Activated CD4-positive, alpha-beta T cell treated with anti-CD3 and anti-CD28 coated beads for 48 hours (primary cell): ENCODE results near the gene TRMT44.

Experiments
- DNase-seq: peaks from one replicate; pipeline ENCODE4 v3.0.0-alpha.2; 2020

TRMT44 gene

DNA sequence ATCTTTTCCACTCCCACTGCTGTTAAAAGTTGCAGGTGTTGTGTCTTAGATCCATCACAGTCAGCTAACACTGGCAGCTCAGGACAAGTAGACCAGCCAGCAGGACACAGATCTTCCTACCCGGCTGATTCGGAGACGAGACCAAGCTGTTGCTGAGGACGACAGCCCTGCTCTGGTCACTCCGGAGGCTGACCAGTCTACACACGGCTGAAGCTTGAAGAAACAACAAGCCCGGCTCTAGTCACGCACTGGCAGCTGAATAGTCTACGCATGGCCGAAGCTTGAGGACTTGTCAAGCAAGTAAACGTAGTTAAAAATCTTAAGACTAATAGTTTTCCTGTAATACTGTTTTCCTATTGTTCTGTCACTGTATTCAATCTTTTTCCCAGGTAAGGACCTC lies 1.8 kb upstream of the TRMT44 start:
- DNase-seq = no peak

DNA sequence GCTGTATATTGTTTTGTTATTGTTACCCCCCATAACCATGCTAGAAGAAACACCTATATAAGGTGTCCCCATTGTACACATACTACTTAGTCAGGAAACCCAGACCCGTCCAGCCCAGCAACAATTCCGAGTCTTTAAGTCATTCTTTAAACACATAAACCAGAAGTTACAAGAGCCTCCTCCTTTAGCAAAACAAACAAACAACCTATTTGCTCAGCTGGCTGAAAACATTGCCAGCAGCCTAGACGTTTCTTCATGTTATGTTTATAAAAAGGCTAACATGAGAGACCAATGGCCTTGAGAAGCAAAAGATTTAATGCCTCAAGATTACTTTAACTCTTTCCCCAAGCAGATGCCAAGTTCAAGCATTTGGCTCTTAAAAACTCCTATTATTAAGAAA lies 1.4 kb upstream of the TRMT44 start:
- DNase-seq = no peak

DNA sequence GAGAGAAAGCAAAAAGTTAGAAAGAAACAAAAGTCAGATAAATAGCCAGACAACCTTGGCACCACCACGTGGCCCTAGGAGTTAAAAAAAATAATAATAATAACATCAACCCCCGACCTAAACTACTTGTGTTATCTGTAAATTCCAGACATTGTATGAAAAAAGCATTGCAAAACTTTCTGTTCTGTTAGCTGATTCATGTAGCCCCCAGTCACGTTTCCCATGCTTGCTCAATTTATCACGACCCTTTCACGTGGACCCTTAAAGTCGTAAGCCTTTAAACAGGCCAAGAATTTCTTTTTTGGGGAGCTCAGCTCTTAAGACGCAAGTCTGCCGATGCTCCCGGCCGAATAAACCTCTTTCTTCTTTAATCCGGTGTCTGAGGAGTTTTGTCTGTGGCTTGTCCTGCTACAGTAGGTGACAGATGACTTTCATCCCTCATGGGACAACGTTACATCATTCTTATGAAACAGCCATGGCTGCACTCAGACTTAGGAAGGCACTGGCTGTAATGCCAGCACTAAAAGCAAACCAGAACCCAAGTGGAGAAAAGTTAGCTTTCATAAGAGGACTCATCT lies 574 bp upstream of the TRMT44 start:
- DNase-seq = peak; percentile 25

DNA sequence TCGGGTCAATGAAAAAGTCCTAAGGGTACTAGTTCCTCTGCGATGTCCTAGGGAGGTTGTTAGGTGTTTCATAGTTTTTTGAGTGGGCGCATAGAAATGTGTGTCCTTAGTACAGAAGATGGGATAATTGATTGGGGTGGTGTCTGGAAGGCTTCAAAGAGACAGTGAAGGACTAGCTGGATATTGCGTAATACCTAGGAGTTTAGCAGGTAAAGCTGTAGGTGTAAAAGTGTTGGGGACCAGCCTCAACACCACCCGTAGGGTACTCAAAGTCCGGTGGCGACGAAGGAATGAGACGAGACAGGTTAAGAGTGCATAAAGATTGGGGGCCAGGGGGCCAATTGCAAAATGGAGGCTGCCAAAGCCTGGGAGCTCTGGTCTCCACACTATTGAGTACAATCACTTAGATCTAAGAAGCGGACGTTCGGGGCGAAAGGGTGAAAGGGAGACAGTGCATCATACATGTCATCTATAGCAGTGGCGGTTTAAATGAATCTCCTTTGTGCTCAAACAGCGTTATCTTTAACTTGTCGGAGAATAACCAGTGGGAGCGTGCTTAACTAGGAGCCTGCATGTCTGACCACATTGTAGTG lies 1.0 kb downstream of the TRMT44 start:
- DNase-seq = no peak

DNA sequence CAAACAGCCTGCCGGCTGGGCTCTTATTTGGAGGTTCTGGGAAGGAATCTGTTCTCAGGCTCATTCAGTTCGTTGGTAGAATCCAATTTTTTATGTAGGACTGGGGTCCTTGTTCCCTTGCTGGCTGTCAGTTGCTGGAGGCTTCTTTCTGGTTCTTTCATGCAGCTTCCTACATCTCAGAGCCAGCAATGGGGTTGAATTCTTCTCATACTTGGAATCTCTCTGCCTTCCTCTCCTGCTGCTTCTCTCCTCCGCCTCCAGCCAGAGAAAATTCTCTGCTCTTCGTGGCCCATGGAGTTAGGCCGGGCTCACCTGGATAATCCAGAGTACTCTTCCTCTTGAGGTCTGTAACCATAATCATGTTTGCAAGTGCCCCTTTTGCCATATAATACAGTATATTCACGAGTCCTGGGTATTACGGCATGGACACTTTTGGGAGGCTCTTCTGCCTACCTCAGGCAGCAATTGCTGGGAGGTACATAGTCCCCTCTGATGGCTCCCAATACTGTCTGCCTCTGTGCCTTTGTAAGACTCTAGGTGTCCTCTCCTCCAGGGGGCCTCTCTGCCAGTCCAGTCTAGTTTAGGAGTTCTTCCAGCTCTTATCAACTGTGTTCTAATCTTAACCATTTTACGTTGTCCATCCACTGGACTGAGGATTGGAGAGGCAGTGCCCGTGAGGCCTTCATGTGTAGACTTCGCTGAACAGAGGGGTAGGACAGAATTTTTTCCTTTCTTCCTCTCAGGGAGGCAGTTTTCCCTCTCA lies 2.2 kb downstream of the TRMT44 start:
- no peak for DNase-seq

DNA sequence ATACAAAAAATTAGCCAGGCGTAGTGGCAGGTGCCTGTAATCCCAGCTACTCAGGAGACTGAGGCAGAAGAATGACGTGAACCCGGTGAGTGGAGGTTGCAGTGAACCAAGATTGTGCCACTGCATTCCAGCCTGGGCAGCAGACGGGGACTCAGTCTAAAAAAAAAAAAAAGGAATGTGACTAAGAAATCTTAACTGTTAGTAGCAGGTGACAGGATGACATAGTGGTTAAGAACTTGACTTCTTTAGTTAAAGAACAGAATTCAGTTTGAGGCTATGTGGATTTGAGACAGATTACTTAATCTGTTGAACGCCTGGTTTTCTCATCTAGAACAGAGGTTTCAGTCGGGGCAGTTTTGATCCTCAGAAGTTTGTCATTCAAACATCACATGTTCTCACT lies 3.2 kb downstream of the TRMT44 start:
- DNase-seq = no peak

DNA sequence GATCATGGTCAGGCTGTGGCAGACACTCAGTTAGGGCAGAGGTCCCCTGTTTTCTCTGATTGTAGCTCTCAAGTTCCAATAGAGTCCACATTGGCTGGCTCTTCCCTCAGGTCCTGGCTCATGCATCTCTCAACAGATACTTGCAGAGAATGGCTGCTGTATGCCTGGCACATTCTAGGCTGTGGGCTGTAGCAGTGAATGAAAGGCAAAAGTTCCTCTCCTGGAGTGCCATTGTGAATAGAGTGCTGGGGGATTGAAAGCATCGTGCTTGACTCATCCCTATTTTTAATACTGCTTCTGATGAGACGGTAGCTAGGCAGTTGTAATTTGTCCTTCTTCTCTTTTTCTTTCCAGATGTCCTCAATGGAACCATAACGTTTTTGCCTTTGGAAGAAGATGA lies 5.5 kb downstream of the TRMT44 start:
- DNase-seq = no peak

DNA sequence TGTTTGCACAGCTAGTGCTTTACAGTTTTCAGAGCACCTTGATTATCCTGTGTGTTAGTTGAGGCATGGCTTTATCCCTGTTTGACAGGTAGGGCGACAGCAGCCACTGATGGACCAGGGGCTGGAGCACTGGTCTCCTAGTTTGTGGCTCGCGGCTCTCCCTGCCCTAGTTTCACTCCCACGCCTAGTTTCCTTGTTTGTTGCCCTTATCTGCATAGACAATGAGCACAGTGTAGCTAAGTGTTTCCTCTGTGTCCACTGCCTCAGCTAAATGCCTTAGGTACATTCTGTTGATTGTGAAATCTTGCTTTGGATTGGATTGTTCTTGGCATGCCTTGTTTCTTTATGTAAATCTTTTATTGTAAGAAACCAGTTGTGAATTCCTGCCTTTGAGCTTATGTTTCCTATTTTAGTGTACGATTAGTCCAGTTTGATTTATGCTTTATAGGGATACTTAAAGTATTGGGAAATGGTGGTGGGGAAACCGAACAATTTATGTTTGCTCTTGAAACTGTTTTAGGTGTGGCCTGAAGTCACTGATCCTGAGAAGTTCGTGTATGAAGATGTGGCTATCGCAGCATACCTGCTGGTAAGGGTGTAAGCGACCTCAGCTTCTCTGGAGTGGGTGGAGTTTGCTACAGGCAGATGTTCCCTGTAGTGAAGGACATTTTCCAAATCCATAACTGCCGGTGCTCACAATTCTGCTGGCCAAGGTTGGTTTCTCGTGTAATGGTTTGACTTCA lies 11.0 kb downstream of the TRMT44 start:
- no peak for DNase-seq

DNA sequence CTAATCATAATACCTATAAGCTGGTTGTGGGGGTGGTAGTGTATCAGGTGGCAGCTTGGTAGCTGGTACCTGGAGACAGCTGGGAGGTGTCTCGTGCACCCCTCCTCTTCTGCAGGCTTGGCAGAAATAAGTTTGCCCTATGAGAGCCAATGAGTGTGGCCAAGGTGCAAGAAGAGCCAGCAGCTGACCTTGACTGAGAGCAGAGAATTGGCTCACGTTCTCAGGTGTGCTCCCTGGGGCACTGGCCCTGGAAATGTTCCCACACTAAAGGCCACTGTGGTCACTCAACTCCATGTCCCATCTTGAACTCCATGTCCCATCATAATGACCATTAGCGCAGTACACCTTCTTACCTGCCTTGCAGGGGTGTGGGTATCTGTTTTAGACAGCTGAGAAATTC lies 13.4 kb downstream of the TRMT44 start:
- no peak for DNase-seq

DNA sequence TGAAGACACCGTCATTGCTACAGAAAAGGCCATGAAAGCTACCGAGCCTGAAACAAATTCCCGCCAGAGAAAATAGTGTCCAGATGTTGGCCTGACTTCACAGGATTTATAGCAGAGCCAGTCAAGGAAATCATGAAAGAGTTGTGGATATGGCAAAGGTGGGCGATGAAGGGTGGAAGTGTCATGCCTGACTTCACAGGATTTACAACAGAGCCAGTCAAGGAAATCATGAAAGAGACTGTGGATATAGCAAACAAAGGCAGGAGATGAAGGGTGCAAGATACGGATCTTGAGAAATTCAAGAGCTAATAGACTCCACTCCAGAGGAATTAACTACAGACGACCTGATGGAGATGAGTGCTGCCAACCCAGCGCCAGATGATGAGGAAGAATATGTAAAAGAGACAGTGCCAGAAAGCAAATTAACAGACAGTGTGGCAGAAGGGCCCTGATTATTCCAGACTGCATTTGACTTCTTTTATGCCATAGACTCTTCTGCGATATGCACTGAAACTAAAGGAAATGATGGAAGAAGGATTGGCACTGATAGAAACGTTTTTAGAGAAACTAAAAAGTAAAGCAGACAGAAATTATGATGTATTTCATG lies 17.2 kb downstream of the TRMT44 start:
- DNase-seq = no peak

DNA sequence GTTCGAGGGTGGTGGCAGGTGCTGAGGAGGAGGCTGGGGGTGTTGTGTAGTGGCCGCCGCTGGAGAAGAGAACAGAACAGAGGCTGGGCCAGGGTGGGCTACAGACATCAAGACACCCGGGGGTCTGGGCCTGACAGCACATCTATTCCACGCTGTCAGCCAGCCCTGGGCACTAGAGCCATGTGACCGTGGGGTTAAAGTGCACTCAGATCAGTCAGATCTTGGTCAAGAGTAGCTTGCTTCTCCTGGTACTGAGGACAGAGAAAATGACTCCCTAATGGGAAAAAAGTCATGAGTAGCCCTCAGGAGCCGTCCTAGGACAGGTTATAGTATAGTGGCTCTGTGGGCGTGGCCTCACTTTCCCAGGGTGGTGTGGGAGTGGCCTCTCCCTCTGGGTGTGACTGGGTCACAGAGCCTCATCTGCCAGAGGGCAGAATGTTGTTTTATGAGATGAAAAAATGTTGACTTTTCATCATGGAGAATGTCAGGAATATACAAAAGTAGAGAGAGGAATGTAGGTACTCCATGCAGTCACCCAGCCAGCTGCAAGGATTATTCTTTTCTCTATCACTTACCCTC lies 19.4 kb downstream of the TRMT44 start:
- DNase-seq = no peak

DNA sequence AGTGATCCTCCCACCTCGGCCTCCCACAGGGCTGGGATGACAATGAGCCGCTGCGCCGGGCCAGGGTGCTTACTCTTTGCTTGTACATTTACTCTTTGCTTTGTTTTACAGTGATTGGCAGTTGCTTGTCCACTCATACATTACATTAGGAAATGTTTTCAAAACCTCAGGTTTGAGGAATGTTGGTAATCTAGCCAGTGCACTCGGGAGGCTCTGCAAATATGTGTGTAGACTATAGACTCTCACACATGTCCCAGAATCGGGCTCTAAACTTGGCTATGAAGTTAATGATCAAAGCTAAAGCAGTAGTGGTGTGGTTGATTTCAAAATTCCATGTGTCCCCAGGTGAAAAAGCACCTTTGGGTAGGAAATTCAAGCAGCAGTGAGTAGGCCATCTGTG lies 20.5 kb downstream of the TRMT44 start:
- no peak for DNase-seq

DNA sequence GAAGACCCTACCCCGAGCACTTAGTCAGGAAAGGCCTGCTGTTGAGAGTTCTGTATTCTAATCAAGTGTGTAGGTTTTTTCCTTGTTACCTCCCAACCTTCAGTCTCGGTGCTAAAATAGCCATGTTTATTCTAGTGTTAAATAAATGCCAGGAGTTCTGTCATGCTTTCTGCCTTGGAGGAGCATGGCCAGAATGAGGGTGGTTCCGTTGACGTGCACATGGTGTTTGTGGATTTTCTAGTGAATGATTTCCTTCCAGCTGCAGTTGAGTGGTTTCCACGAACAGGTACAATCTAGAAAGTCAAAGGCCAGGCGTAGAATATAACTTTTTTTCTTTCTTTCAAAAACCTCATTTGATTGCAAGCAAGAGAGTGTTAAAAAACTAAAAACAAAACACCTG lies 21.0 kb downstream of the TRMT44 start:
- no peak for DNase-seq

DNA sequence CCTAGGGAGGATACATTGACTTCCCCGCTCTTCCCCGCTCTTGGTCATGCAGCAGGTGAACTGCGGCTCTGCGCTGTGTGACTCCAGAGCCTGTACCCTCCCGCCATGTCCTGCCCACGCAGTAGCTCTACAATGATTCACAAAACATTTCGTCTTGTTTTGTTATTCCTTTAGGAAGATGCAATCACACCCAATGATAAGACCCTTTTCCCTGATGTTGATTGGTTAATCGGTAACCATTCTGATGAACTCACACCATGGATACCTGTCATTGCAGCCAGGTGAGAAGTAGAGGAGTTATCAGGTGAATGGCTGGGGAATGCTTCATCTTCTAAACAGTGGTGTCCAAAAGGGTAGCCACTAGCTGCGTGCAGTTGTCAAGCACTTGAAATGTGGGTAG lies 23.2 kb downstream of the TRMT44 start:
- DNase-seq = no peak

DNA sequence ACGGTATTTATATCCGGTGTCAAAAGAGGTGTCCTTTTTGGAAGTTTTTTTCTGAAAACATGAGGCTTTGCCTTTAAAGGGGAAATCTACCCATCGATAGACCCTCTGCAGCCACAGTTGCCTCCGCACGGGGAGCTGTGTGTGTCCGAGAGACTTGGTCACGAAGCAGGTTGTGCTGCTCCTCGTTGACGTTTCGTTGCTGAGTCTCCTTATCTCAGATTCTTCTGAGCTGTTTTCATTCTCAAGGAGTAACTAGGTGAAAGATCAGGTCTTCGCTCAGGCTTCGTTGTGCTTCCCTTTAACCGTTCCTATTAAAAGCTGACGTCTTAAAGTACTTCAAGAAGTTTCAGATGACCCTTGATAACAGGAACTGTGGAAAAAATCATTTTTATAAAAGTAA lies 23.8 kb downstream of the TRMT44 start:
- no peak for DNase-seq

DNA sequence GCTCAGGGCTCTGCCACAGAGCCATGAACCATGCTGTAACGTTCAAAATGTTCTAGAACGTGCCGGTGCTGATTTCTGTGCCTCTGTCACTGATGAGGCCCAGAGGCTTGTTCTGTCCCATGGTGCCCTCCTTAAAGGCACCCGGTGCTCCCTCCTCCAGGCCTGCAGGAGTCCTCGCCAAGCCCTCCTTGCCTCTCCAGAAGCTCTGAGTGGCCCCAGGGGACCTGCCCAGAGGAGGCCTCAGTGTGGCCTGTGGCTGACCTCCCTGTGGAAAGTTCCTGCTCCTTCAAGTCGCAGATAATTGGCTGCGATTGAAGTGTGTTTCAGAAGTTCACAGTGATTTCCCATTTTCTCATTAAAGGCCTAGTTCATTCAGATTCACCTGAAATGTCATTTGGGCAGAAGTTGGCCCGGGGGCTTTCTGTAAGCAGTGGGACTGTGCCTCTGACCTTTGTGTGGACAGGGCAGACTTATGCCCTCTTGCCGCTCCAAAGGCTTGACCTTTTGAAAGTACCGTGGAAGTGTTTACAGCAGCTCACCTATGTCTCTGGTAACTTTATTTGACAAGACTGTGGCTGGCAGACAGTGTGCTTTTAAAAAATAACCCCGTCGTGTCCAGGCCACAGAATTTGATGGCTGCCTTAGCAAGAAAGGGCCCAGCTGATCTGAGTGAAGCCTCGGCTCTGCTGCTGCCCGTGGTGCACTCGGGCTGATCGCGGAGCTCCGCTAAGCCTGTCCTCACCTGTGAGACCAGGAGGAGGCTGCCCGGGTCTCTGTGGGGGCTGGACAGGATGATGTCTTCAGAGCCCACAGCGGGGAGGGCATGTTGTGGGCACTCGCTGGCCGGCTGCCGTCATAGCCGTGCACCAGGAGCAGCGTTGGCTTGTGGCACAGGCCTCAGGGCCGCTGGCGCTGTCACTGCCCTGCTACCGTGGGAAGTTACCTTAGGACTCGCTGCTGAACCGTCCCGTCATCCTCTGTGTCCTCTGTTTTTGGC lies 25.3 kb downstream of the TRMT44 start:
- no peak for DNase-seq

DNA sequence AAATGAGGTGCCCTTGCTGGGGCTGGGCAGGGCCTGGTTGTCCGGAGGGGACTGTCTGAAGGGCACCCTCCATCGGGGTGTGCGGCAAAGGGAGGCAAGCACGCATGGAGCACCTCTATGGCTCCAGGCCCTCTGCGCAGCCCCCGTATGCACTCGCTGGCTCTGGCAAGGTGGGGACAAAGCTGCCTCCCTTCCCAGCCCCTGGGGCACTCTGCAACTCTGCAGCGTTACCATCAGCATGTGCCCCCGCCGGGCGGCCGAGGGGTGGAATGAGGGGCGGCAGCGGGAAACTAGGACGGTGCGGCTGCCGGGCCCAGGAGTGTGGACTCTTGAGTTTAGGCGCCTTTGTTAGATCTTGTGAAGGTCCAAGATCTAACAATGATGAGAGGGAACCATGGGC lies 26.4 kb downstream of the TRMT44 start:
- no peak for DNase-seq

DNA sequence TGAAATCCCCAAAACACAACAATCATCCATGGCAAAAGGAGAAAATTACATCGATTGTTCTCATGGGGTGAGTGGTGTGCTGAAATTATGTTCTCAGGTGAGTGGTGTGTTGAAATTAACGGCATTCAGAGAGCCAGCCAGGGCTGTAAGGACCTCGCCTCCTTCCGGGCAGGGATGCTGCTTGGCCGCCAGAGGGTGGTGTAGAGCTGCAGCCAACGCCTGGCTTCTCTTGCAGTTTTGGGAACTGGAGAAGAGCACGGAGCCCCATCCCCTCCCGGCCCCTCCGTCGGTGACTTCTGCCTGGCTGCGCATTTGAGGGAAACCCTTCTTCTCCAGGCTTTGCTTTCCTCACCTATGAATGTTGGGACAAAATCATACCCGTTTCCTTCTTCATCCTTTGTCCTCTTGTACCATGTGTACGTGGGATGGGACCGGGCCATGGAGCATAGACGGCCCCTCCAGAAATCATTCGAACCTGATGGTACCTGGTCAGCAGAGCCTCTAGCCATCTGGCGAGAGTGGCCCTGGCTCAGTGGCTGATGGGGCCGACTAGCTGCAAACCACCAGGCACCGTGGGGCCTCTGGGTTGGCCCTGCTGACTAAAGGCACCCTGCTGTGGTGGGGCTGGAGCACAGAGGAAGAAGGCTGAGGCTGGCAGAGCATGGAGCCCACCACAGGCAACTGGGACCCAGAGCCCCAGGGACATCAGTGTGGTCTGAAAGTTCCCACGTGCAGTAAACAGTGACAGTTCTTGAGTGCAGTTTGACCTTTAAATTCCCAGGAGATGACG lies 28.4 kb downstream of the TRMT44 start:
- DNase-seq = peak; percentile 74

DNA sequence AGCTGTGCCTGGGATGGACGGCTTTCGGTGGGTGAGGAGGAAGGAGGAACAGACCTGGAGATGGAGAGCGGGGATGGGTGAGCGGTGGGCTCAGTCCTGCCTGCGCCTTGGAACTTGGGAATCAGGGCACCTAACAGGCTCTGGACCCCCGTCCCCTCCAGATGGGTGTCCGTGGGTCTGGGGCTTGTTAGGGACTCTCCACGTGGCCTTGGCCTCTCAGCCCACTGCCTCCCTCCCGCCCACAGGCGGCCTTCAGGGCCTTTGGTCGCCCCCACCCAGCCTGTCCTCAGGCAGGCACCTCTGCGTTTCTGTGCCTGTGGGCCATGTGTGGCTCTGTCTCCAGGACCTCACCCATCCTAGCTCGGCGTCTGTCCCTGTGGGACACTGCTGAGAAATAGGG lies 29.0 kb downstream of the TRMT44 start:
- DNase-seq = no peak

DNA sequence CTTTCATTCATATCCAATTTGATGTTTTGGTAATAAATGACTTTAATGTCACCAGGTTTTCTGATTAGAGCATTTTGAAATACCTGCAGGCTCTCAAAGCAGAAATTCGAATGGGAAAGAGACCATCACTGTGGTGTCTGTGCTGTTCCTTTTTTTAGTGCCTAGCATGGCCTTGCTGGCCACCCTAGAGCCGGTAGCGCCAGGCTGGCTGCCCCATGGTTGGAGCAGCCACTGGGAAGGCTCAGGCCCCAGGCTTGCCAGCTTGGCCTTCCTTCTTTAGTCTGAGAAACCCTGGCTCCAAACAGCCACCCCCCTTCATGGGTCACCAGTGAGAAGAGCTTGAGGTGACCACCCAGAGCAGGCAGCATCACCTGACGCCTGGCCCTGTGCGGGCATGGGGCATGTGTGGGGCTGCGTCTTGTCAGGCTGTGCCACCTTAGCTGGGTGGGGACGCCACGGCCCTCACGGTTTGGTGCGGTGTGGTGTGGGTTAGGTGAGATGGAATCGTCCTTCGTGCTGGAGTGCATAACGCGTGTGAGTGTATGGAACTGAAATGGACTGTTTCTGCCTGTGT lies 30.0 kb downstream of the TRMT44 start:
- DNase-seq = no peak
